ENCODE results near the gene SF3A2.

The SF3A2 gene

DNA sequence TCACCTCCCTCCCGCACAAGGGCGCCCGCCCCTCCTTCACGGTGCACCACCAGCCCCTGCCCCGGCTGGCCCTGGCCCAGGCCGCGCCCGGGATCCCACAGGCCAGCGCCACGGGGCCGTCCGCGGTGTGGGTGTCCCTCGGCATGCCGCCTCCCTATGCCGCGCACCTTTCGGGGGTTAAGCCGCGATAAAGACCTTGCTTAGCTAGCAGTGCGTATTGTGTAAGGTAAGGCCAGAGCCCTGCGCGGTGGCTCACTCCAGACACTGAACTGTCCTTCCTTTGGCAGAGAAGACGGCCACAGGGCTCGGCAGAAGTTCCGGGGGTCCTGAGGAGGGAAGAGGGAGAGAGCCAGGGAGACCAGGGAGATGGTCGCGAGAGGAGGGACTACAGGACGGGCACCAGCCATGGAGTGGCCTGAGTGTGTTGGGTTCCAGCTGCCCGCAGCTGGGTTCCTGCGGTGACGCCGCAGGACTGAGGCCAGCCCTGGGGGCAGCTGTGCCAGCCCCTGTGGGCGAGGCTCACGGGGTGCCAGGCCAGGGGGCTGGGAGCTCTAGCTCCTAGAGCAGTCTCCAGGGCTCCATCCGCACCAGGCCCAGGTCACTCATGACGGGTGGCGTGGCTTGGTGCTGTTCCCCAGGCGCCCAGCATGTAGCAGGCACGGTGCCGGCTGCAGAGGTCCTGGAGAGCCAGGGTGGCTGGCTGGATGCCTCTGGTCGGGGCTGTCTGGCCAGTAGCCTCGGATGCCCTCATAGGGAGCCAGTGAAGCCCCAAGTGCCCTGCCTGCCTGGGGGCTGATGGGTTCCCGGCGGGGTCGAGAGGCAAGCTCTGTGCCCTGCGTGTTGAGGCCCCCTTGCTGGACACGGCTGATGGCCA, 8.2 kb upstream of the SF3A2 start:
- DNase-seq = no peak

- no peak for DNase-seq
Observed at GRCh38 chr19:2229103-2230032, 7.3 kb upstream of the SF3A2 start.

- no peak for DNase-seq
Observed at GRCh38 chr19:2230033-2230531, 6.5 kb upstream of the SF3A2 start.

GRCh38 chr19:2230807-2231533, 5.7 kb upstream of the SF3A2 start:
- no peak for DNase-seq

GRCh38 chr19:2231621-2232221, 4.9 kb upstream of the SF3A2 start:
- no peak for DNase-seq

GRCh38 chr19:2232286-2233151, 4.1 kb upstream of the SF3A2 start:
- no peak for DNase-seq

- no peak for DNase-seq
Observed at GRCh38 chr19:2233601-2234280, 2.9 kb upstream of the SF3A2 start.

- no peak for DNase-seq
Observed at GRCh38 chr19:2234996-2235380, 1.6 kb upstream of the SF3A2 start.

- DNase-seq = peak; percentile 42
Observed at GRCh38 chr19:2235381-2236063, 1.1 kb upstream of the SF3A2 start.

GRCh38 chr19:2236064-2236313, 635 bp upstream of the SF3A2 start:
- DNase-seq = no peak

- DNase-seq = no peak
Observed at GRCh38 chr19:2237051-2237868, 636 bp downstream of the SF3A2 start.

GRCh38 chr19:2237869-2238153, 1.2 kb downstream of the SF3A2 start:
- no peak for DNase-seq

DNA sequence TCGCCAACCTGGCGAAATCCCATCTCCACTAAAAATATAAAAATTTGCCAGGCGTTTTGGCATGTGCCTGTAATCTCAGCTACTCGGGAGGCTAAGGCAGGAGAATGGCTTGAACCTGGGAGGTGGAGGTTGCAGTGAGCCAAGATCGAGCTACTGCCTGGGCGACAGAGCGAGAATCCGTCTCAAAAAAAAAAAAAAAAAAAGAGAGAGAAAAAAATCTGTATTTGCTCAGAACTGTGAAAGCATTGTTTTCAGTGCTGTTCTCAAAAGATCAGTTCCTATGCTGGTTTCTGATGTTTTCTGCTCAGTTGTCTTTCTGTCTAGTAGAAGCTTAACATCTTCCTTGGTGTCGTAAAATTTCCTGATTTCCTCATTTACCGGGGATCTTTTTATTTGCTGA, 2.5 kb downstream of the SF3A2 start:
- DNase-seq = no peak

DNA sequence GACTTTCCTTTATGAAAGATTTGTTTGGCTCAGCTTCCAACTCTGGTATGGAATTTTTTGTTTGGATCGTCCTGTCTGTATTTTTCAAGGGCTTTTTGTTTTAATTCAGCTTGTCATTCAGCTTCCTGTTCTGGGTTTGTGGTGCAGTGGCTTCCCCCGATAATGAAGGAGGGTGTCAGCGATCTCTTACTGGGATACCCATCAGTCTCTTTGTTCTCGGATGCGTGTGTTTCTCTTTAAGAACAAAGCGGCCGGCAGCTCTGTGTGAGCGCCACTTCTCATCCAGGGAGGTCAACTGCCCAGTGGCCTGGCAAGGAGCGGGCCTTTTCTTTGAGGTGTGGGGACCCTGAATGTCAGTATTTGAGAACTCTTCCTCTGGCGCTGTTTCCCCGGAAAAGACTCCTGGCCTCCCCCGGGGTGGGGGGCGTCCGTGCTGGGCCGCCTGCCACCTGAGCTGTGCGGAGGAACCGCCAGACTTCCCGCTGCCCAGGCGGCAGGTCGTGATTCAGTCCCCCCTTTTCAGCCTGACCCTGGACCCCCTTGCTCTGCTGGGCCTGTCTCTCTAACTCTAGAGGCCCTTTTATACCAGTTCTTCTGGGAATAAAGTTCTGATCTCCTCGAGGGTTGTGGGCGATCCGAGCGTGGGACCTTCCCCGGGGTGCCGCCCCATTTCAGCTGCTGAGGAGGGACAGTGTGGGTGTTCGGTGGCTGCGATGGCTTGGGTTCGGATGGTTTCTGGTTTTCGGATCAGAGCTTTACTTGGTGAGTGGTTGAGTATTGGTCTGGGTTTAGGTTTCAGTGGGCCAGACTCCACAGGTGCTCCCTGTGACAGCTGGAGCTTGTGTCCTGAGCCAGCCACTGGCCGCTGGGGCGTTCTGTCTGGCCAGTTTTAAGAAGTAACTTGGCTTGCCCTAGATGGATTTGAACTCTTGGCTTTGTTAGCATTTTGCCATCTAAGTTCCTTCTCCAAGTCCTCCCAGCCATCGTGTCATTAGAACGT, 3.4 kb downstream of the SF3A2 start:
- DNase-seq = no peak

GRCh38 chr19:2240881-2241760, 4.5 kb downstream of the SF3A2 start:
- DNase-seq = no peak

GRCh38 chr19:2242092-2242537, 5.5 kb downstream of the SF3A2 start:
- no peak for DNase-seq

- no peak for DNase-seq
Observed at GRCh38 chr19:2242816-2243215, 6.2 kb downstream of the SF3A2 start.
